ENCODE results near the gene PDE11A. TPM values are rescaled to one million over a fixed set of nuclear protein-coding genes. Genes with fewer than 3 reads are reported as not detected.
"Not testable (repeated sequence)": the region's sequence is repeated elsewhere in the genome, so short reads cannot be mapped to it uniquely, and the experiment has no call there.

The PDE11A gene
- total RNA-seq, 1 donor from 2014 or later = 0.75 TPM

GRCh38 chr2:178084273-178084672 lies 11.7 kb upstream of the PDE11A start:
- TF ChIP-seq CTCF (IDR thresholded peaks at IDR 0.05) = no peak

GRCh38 chr2:178082408-178083045 lies 9.9 kb upstream of the PDE11A start:
- no peak for DNase-seq (ENCODE audit: low spot score in 2 of 2)
- H3K4me1 ChIP-seq = no peaks in the 10 kb centered on the region
- no peaks in the 10 kb centered on the region for H3K9me3 ChIP-seq

More at GRCh38 chr2:178084273-178084672, 11.7 kb upstream of the PDE11A start:
- H3K9me3 ChIP-seq = no peaks in the 10 kb centered on the region
- H3K4me1 ChIP-seq = no peaks in the 10 kb centered on the region
- DNase-seq (ENCODE audit: low spot score in 2 of 2) = no peak
- no peaks in the 10 kb centered on the region for H3K36me3 ChIP-seq
- no peak overlapping the region for H3K27ac ChIP-seq
- intact Hi-C loops (cut with DNase I) = no loop called here
- H3K4me3 ChIP-seq = no peak overlapping the region
- H3K27me3 ChIP-seq = no peaks in the 10 kb centered on the region

DNA sequence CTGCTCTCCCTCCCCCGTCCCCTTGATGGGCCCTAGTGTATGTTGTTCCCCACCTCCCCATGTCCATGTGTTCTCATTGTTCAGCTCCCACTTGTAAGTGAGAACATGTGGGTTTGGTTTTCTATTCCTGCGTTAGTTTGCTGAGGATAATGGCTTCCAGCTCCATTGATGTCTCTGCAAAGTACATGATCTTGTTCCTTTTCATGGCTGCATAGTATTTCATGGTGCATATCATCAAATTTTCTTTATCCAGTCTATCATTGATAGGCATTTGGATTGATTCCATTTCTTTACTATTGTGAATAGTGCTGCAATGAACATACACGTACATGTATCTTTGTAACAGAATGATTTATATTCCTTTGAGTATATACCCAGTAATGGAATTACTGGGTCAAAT lies 6.7 kb upstream of the PDE11A start:
- intact Hi-C loops (cut with DNase I); H3K4me1 ChIP-seq; DNase-seq (ENCODE audit: low spot score in 2 of 2); H3K4me3 ChIP-seq; H3K27me3 ChIP-seq; H3K9me3 ChIP-seq; H3K27ac ChIP-seq; H3K36me3 ChIP-seq: not testable (repeated sequence)

More at GRCh38 chr2:178082408-178083045, 9.9 kb upstream of the PDE11A start:
- TF ChIP-seq CTCF (IDR thresholded peaks at IDR 0.05) = no peak
- H3K36me3 ChIP-seq = no peaks in the 10 kb centered on the region
- no peaks in the 10 kb centered on the region for H3K27me3 ChIP-seq
- H3K27ac ChIP-seq = no peak overlapping the region
- H3K4me3 ChIP-seq = no peak overlapping the region
- intact Hi-C loops (cut with DNase I) = no loop called here

DNA sequence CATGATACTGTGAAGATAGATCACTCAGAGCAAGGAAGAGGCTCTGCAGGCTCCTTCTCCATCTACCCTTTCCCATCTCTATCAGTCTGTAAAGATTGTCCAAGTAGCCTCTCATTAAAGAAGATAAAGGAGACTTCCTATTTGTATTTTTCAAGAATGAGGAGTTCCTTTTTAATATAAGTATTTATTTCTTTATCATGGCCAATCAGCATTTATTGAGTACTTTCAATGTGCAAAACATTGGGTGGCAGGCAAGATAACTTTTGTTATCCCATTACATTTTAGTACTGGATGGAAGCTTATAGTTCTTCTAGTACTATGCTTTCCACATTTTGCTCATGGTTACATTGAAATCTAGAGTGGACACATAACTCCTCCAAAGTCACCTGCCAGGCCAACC lies 3.6 kb upstream of the PDE11A start:
- Histone ChIP-seq H3K27ac (no peak overlapping the region), H3K4me1 (no peaks in the 10 kb centered on the region), H3K27me3 (no peaks in the 10 kb centered on the region), H3K4me3 (no peak overlapping the region), H3K9me3 (no peaks in the 10 kb centered on the region), H3K36me3 (no peaks in the 10 kb centered on the region)
- no peak for TF ChIP-seq CTCF (IDR thresholded peaks at IDR 0.05)
- intact Hi-C loops (cut with DNase I) = no loop called here
- no peak for DNase-seq (ENCODE audit: low spot score in 2 of 2)

- no peak for TF ChIP-seq CTCF (IDR thresholded peaks at IDR 0.05)
- intact Hi-C loops (cut with DNase I) = no loop called here
- H3K9me3 ChIP-seq = no peaks in the 10 kb centered on the region
- no peak overlapping the region for H3K27ac ChIP-seq
- DNase-seq (ENCODE audit: low spot score in 2 of 2) = no peak
- H3K4me3 ChIP-seq = no peak overlapping the region
- no peaks in the 10 kb centered on the region for H3K27me3 ChIP-seq
- no peaks in the 10 kb centered on the region for H3K4me1 ChIP-seq
- no peaks in the 10 kb centered on the region for H3K36me3 ChIP-seq
Measured at GRCh38 chr2:178075006-178075326, 2.4 kb upstream of the PDE11A start.

DNA sequence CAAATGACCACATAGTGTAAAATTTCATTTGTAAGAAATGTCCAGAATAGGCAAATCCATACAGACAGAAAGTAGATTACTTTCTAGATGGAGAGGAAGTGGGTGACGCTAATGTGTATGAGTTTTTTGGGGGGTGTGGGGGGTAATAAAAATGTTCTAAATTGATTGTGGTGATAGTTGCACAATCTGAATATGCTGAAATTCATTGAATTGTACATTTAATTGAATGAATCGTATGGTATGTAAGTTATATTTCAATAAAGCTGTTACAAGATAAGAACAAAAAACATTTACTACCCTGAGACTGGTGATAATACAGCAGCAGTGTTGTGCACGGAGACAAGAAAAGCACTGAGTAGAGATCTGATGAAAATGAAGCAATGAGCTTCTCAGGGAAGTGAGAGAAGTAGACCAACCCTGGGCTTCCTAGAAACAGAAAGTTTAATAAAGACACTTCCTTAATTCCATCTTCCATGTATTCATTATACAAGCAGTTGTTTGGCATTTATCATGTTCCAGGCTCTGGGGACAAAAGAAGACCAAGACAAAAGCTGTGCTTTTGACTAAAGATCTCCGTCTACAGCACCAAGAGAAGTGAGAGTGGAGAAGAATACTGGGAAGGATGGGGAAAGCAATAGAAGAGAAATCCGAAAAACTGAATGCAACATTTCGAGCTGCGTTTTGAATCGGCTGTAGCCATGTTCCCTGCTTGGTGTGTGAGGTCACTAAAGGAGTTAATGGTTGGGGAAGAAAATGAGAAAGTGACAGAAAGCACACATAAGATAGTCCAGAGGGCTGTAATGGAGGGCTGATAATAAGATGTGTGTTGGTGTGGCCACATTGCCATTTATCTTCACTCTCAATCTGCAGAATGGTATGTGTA lies 1.8 kb upstream of the PDE11A start:
- no peak for TF ChIP-seq CTCF (IDR thresholded peaks at IDR 0.05)
- Histone ChIP-seq H3K36me3 (no peaks in the 10 kb centered on the region), H3K27ac (no peak overlapping the region), H3K4me1 (no peaks in the 10 kb centered on the region), H3K4me3 (no peak overlapping the region), H3K27me3 (no peaks in the 10 kb centered on the region), H3K9me3 (no peaks in the 10 kb centered on the region)
- intact Hi-C loops (cut with DNase I) = no loop called here
- no peak for DNase-seq (ENCODE audit: low spot score in 2 of 2)
